Measurements from ENCODE around the gene CCL26.

DNA sequence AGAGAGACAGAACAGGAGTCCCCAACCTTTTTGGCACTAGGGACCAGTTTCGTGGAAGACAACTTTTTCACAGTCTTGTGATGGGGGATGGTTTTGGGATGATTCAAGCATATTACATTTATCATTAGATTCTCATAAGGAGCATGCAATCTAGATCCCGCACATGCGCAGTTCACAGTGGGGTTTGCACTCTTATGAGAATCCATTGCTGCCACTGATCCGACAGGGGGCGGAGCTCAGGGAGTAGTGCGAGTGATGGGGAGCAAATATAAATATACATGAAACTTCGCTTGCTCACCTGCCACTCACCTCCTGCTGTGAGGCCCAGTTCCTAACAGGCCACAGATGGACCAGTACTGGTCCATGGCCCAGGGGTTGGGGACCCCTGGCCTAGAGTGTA, 14.2 kb downstream of the CCL26 start:
- TF ChIP-seq ZNF565 (CRISPR knock-in tag; conservative IDR thresholded peaks at IDR 0.05; ENCODE audit: low read depth), result no peak
- TF ChIP-seq ESRRG (CRISPR knock-in tag; IDR thresholded peaks at IDR 0.05), result no peak
- TF ChIP-seq, protein P1, sequence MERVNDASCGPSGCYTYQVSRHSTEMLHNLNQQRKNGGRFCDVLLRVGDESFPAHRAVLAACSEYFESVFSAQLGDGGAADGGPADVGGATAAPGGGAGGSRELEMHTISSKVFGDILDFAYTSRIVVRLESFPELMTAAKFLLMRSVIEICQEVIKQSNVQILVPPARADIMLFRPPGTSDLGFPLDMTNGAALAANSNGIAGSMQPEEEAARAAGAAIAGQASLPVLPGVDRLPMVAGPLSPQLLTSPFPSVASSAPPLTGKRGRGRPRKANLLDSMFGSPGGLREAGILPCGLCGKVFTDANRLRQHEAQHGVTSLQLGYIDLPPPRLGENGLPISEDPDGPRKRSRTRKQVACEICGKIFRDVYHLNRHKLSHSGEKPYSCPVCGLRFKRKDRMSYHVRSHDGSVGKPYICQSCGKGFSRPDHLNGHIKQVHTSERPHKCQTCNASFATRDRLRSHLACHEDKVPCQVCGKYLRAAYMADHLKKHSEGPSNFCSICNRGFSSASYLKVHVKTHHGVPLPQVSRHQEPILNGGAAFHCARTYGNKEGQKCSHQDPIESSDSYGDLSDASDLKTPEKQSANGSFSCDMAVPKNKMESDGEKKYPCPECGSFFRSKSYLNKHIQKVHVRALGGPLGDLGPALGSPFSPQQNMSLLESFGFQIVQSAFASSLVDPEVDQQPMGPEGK (CRISPR knock-in tag; IDR thresholded peaks at IDR 0.05; ENCODE audit: borderline replicate concordance), result no peak
- TF ChIP-seq ZC3H10 (CRISPR knock-in tag; IDR thresholded peaks at IDR 0.05), result no peak
- TF ChIP-seq ZFP3 (CRISPR knock-in tag; IDR thresholded peaks at IDR 0.05), result no peak
- TF ChIP-seq ISL1 (CRISPR knock-in tag; IDR thresholded peaks at IDR 0.05), result no peak
- no peak for TF ChIP-seq TOX (CRISPR knock-in tag; IDR thresholded peaks at IDR 0.05; ENCODE audit: borderline replicate concordance)

Measured in SK-N-SH treated with all-trans-retinoic acid at 6 μM for 48 hours (cell line).